GM23338 (cell line): ENCODE results near the gene TCP10L. TPM values are rescaled to one million over a fixed set of nuclear protein-coding genes. Genes with fewer than 3 reads are reported as not detected.

Experiments used
- ATAC-seq: fragments of 200-7000 bp; cut with Tn5 transposase; 3 replicates; pipeline ENCODE4 v1.9.1; 2020
- DNase-seq: peaks from one replicate; pipeline ENCODE4 v3.0.0-alpha.2; 2015; ENCODE audit warnings: low spot score
- H2AFZ ChIP-seq: fragments of 200-600 bp; sonication (generic); 2 replicates; pipeline ENCODE4 v1.8.0; 2016; ENCODE audit warnings: antibody characterized with exemption, mild to moderate bottlenecking, moderate library complexity
- H3F3A ChIP-seq: fragments of 200-600 bp; sonication (generic); replicated peaks from 2 replicates; pipeline ENCODE4 v1.8.0; 2017; ENCODE audit warnings: antibody characterized with exemption, mixed run types, low read depth
- H3K27ac ChIP-seq: fragments of 200-600 bp; sonication (generic); 2 replicates; pipeline ENCODE4 v1.6.1; 2016; ENCODE audit warnings: low read depth
- H3K27me3 ChIP-seq: fragments of 200-600 bp; sonication (generic); 2 replicates; pipeline ENCODE4 v1.8.0; 2016; ENCODE audit warnings: mild to moderate bottlenecking, mixed run types, moderate library complexity; ENCODE audit not compliant: insufficient read depth
- H3K36me3 ChIP-seq: fragments of 200-600 bp; sonication (generic); 2 replicates; pipeline ENCODE4 v1.8.0; 2016; ENCODE audit warnings: mild to moderate bottlenecking; ENCODE audit not compliant: insufficient read depth
- H3K4me1 ChIP-seq: fragments of 200-600 bp; sonication (generic); 2 replicates; pipeline ENCODE4 v1.8.0; 2016; ENCODE audit warnings: mild to moderate bottlenecking, moderate library complexity; ENCODE audit not compliant: insufficient read depth
- H3K4me2 ChIP-seq: fragments of 200-600 bp; sonication (generic); 2 replicates; pipeline ENCODE4 v1.7.1; 2017; ENCODE audit warnings: mixed run types
- H3K4me3 ChIP-seq: fragments of 200-600 bp; sonication (generic); 2 replicates; pipeline ENCODE4 v1.6.1; 2016; ENCODE audit warnings: mixed run types
- H3K79me2 ChIP-seq: fragments of 200-600 bp; sonication (generic); replicated peaks from 2 replicates; pipeline ENCODE4 v1.8.0; 2017; ENCODE audit warnings: mild to moderate bottlenecking; ENCODE audit not compliant: insufficient read depth
- H3K9me2 ChIP-seq: fragments of 200-600 bp; sonication (generic); 2 replicates; pipeline ENCODE4 v1.8.0; 2017; ENCODE audit not compliant: insufficient read depth
- H4K20me1 ChIP-seq: fragments of 200-600 bp; sonication (generic); replicated peaks from 2 replicates; pipeline ENCODE4 v1.8.0; 2017; ENCODE audit warnings: mild to moderate bottlenecking; ENCODE audit not compliant: insufficient read depth
- H3K27ac Mint-ChIP-seq: 2 replicates; pipeline ENCODE4 v1.8.0; 2020; ENCODE audit warnings: inconsistent platforms, mild to moderate bottlenecking, moderate library complexity, mixed read lengths
- H3K27me3 Mint-ChIP-seq: 3 replicates; pipeline ENCODE4 v1.8.0; 2022; ENCODE audit warnings: low read depth, mild to moderate bottlenecking, moderate library complexity, mixed read lengths, inconsistent platforms; ENCODE audit not compliant: insufficient read depth, poor library complexity
- H3K36me3 Mint-ChIP-seq: 3 replicates; pipeline ENCODE4 v1.8.0; 2021; ENCODE audit warnings: low read depth, mild to moderate bottlenecking, inconsistent platforms, moderate library complexity, mixed read lengths
- H3K4me1 Mint-ChIP-seq: 3 replicates; pipeline ENCODE4 v1.8.0; 2020; ENCODE audit warnings: mild to moderate bottlenecking, inconsistent platforms, mixed read lengths
- H3K4me3 Mint-ChIP-seq: 3 replicates; pipeline ENCODE4 v1.8.0; 2021; ENCODE audit warnings: moderate library complexity, mild to moderate bottlenecking, inconsistent platforms, mixed read lengths
- H3K9me3 Mint-ChIP-seq: 3 replicates; pipeline ENCODE4 v1.8.0; 2020; ENCODE audit warnings: moderate library complexity, mild to moderate bottlenecking, inconsistent platforms, mixed read lengths
- CREB1 ChIP-seq: fragments of 250-450 bp; sonication (Bioruptor Pico); IDR thresholded peaks from 2 replicates; pipeline ENCODE4 v1.5.0; 2020; ENCODE audit warnings: low read depth, mild to moderate bottlenecking, moderate library complexity
- EZH2phosphoT487 ChIP-seq: fragments of 200-600 bp; sonication (generic); IDR thresholded peaks from one replicate; pipeline ENCODE4 v1.8.1; 2018; ENCODE audit warnings: antibody characterized with exemption; ENCODE audit not compliant: unreplicated experiment
- JUNB ChIP-seq: IDR thresholded peaks from one replicate; pipeline ENCODE4 v1.6.1; 2016; ENCODE audit warnings: antibody characterized with exemption; ENCODE audit not compliant: unreplicated experiment
- NANOG ChIP-seq: IDR thresholded peaks from 2 replicates; pipeline ENCODE4 v1.6.1; 2016; ENCODE audit warnings: antibody characterized with exemption, borderline replicate concordance
- POLR2AphosphoS5 ChIP-seq: IDR thresholded peaks from 2 replicates; pipeline ENCODE4 v1.6.1; 2016; ENCODE audit warnings: antibody characterized with exemption, low read depth
- STAT1 ChIP-seq: IDR thresholded peaks from one replicate; pipeline ENCODE4 v1.6.1; 2016; ENCODE audit warnings: antibody characterized with exemption; ENCODE audit not compliant: unreplicated experiment
- ZNF114 ChIP-seq: fragments of 250-450 bp; sonication (Bioruptor Pico); IDR thresholded peaks from 2 replicates; pipeline ENCODE4 v1.5.0; 2020; ENCODE audit warnings: mild to moderate bottlenecking, moderate library complexity
- polyA plus RNA-seq: library from polyadenylated mRNA; unstranded; fragments of >200 nt; fragmentation: Nextera tagmentation; extraction: Ambion mirVana; gene quantifications from 2 replicates; pipeline ENCODE4 v1.2.1, GENCODE V29; 2016
- total RNA-seq: library from RNA; depleted of rRNA; stranded (reverse); fragments of >200 nt; shearing (Covaris generic); gene quantifications from 2 replicates; pipeline ENCODE4 v1.2.3, GENCODE V29; 2014
- TF ChIP-seq, protein P1 (sequence below), 2 experiments: fragments of 200-600 bp in 1 of 2; sonication (generic) in 1 of 2; conservative IDR thresholded peaks; 2 replicates each; pipeline versions ENCODE4 v1.5.1 to v1.6.1; 2016 to 2017; ENCODE audit warnings: antibody characterized with exemption in 2 of 2, low read depth in 2 of 2, mild to moderate bottlenecking in 2 of 2, moderate library complexity in 1 of 2
- TF ChIP-seq, protein P2 (sequence below): IDR thresholded peaks from one replicate; pipeline ENCODE4 v1.6.1; 2018; ENCODE audit warnings: antibody characterized with exemption; ENCODE audit not compliant: unreplicated experiment

TCP10L gene
- total and polyA plus RNA-seq, 2 experiments from 2014 or later: 0.10 to 0.65 TPM

DNA sequence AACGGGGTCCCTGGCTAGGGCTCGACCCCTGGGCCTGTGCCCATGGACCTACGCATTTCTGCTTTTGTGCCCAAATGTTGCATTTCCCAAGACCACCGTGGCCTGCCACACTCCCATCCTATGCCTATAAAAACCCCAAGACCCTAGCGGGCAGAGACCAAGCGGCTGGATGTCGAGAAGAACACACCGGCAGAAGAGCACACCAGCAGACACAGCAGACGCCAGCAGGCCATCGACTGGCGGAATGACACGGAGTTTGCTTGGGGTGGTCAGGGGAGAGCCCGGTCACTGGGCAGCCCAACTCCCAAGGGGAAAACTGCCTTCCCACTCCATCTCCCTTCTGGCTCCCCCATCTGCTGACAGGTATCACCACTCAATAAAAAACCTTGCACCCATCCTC lies 4.4 kb downstream of the TCP10L start:
- H3K27ac Mint-ChIP-seq: no peak overlapping the region
- Histone ChIP-seq H3F3A (no peaks in the 10 kb centered on the region), H2AFZ (no peak overlapping the region), H3K4me2 (no peak overlapping the region), H3K27ac (no peak overlapping the region), H3K27me3 (no peaks in the 10 kb centered on the region), H3K4me1 (no peaks in the 10 kb centered on the region), H3K79me2 (no peaks in the 10 kb centered on the region), H4K20me1 (no peaks in the 10 kb centered on the region), H3K9me2 (no peaks in the 10 kb centered on the region), H3K36me3 (no peaks in the 10 kb centered on the region), H3K4me3 (no peak overlapping the region)
- no peaks in the 10 kb centered on the region for H3K36me3 Mint-ChIP-seq
- H3K27me3 Mint-ChIP-seq: peaks cover 10% of the 10 kb centered on the region
- no peak for DNase-seq
- H3K4me3 Mint-ChIP-seq: no peak overlapping the region
- ATAC-seq: no peak
- no peaks in the 10 kb centered on the region for H3K4me1 Mint-ChIP-seq
- TF ChIP-seq STAT1: no peak
- no peak for TF ChIP-seq CREB1 (CRISPR knock-in tag)
- no peak for TF ChIP-seq EZH2phosphoT487
- TF ChIP-seq ZNF114 (CRISPR knock-in tag): no peak
- TF ChIP-seq, protein P1, sequence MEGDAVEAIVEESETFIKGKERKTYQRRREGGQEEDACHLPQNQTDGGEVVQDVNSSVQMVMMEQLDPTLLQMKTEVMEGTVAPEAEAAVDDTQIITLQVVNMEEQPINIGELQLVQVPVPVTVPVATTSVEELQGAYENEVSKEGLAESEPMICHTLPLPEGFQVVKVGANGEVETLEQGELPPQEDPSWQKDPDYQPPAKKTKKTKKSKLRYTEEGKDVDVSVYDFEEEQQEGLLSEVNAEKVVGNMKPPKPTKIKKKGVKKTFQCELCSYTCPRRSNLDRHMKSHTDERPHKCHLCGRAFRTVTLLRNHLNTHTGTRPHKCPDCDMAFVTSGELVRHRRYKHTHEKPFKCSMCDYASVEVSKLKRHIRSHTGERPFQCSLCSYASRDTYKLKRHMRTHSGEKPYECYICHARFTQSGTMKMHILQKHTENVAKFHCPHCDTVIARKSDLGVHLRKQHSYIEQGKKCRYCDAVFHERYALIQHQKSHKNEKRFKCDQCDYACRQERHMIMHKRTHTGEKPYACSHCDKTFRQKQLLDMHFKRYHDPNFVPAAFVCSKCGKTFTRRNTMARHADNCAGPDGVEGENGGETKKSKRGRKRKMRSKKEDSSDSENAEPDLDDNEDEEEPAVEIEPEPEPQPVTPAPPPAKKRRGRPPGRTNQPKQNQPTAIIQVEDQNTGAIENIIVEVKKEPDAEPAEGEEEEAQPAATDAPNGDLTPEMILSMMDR (conservative IDR thresholded peaks at IDR 0.05; ENCODE audit: low read depth in 2 of 2): no peak
- no peak for TF ChIP-seq JUNB
- no peak for TF ChIP-seq POLR2AphosphoS5
- TF ChIP-seq, protein P2, sequence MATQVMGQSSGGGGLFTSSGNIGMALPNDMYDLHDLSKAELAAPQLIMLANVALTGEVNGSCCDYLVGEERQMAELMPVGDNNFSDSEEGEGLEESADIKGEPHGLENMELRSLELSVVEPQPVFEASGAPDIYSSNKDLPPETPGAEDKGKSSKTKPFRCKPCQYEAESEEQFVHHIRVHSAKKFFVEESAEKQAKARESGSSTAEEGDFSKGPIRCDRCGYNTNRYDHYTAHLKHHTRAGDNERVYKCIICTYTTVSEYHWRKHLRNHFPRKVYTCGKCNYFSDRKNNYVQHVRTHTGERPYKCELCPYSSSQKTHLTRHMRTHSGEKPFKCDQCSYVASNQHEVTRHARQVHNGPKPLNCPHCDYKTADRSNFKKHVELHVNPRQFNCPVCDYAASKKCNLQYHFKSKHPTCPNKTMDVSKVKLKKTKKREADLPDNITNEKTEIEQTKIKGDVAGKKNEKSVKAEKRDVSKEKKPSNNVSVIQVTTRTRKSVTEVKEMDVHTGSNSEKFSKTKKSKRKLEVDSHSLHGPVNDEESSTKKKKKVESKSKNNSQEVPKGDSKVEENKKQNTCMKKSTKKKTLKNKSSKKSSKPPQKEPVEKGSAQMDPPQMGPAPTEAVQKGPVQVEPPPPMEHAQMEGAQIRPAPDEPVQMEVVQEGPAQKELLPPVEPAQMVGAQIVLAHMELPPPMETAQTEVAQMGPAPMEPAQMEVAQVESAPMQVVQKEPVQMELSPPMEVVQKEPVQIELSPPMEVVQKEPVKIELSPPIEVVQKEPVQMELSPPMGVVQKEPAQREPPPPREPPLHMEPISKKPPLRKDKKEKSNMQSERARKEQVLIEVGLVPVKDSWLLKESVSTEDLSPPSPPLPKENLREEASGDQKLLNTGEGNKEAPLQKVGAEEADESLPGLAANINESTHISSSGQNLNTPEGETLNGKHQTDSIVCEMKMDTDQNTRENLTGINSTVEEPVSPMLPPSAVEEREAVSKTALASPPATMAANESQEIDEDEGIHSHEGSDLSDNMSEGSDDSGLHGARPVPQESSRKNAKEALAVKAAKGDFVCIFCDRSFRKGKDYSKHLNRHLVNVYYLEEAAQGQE: no peak
- TF ChIP-seq NANOG: no peak
- no peaks in the 10 kb centered on the region for H3K9me3 Mint-ChIP-seq

GRCh38 chr21:32578107-32578691 lies 7.1 kb downstream of the TCP10L start:
- Mint-ChIP-seq H3K27ac (no peak overlapping the region), H3K4me1 (peaks cover 5% of the 10 kb centered on the region; the same call in 2 of the 3 replicates), H3K4me3 (no peak overlapping the region), H3K36me3 (no peaks in the 10 kb centered on the region), H3K27me3 (peaks cover 12% of the 10 kb centered on the region), H3K9me3 (no peaks in the 10 kb centered on the region)
- Histone ChIP-seq H3K79me2 (no peaks in the 10 kb centered on the region), H3F3A (no peaks in the 10 kb centered on the region), H3K4me2 (no peak overlapping the region), H2AFZ (no peak overlapping the region), H3K4me3 (no peak overlapping the region), H3K36me3 (no peaks in the 10 kb centered on the region), H4K20me1 (no peaks in the 10 kb centered on the region), H3K27me3 (no peaks in the 10 kb centered on the region), H3K27ac (no peak overlapping the region), H3K9me2 (no peaks in the 10 kb centered on the region), H3K4me1 (no peaks in the 10 kb centered on the region)
- DNase-seq (peak; percentile 80), ATAC-seq (peak; percentile 95)
- TF ChIP-seq CREB1 (CRISPR knock-in tag) (no peak), EZH2phosphoT487 (no peak)
- TF ChIP-seq, protein P1 (conservative IDR thresholded peaks at IDR 0.05; ENCODE audit: low read depth in 2 of 2): peak; percentile 86 to 87
